ENCODE data around the gene C2orf76. TPM values are rescaled to one million over a fixed set of nuclear protein-coding genes. Genes with fewer than 3 reads are reported as not detected.
"Not testable (repeated sequence)": the region's sequence is repeated elsewhere in the genome, so short reads cannot be mapped to it uniquely, and the experiment has no call there.

Gene C2orf76
- total RNA-seq, result 10 to 100 TPM; 19.6 to 24.7 TPM
- polyA plus RNA-seq, result 16.5 TPM

DNA sequence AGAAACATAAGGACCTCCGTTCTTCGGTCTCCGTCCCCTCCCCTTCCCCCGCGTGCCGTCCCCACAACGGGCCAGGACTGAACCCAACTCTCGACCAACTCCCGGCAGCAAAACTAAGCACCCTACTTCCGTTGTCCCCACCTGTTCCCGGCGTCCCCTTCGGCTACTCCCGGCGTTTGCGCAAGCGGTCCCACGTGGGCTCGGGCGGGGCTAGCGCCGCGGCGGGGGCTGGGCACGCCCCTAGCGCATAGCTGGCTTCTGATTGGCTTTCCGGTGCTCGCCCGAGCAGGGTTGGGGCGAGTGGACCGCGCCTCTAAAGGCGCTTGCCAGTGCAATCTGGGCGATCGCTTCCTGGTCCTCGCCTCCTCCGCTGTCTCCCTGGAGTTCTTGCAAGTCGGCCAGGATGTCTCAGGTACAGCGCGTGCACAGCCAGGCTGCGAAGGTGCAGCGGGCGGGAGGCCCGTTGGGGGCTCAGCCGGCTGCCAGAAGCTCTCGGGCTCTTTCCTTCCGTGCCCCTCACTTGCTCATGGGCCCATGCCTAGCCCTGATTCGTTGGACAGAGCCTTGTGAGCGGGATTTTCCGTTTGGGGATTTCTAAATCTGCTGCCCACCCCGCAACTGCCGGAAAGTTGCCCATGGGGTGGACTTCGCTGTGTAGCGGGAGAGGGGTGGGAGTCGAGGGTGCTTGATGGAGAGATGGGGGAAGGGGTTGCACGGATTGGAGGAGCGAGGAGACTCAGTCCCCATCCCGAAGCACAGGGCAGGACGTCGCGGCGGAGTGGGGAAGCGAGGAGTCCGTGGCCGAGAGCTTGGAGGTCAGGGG lies at the start of gene C2orf76, which contains the start of gene DBI:
C2orf76 (minus strand) TSS at position 186 of the 823 bp plus-strand sequence. CDS start 26,875 bp downstream, outside the sequence.
DBI (plus strand) TSS at position 329 of the 823 bp plus-strand sequence; CDS start at position 404, 75 bp downstream.
- H3K9me3 ChIP-seq (ENCODE audit: low read length), result no peaks in the 10 kb centered on the region
- no peaks in the 10 kb centered on the region for H3K9me3 Mint-ChIP-seq
- peak within 1 kb of the TSS; percentile 90 to 99 (median 97) for H3K27ac Mint-ChIP-seq
- peak; percentile 87 to 93 (median 90) for DNase-seq
- peaks cover 25% of the 10 kb centered on the region for H3K4me1 ChIP-seq (ENCODE audit: insufficient read depth, low read length)
- peaks cover 11% of the 10 kb centered on the region for H3K36me3 ChIP-seq (ENCODE audit: insufficient read depth, low read length)
- H3K27ac ChIP-seq (ENCODE audit: low read depth, low read length), result peak within 1 kb of the TSS; percentile 83
- CTCF ChIA-PET, result no interaction called here
- H3K4me3 ChIP-seq (ENCODE audit: low read length), result peak within 1 kb of the TSS; percentile 96
- H3K4me1 Mint-ChIP-seq, result peaks cover 49 to 61% (median 51%) of the 10 kb centered on the region in 3 donors
- no peaks in the 10 kb centered on the region for H3K27me3 ChIP-seq (ENCODE audit: insufficient read depth, low read length, poor library complexity, severe bottlenecking)
- peaks cover 9 to 48% (median 17%) of the 10 kb centered on the region in 3 donors for H3K36me3 Mint-ChIP-seq
- peak within 1 kb of the TSS; percentile 94 to 100 (median 98) for H3K4me3 Mint-ChIP-seq
- H3K27me3 Mint-ChIP-seq, result no peaks in the 10 kb centered on the region
- POLR2A ChIA-PET, result interaction anchor here (0.6 to 1.2 kb wide), 2 partner anchors 312 to 886 kb away, joined by 4 read pairs; partner anchors contain the start of genes RALB and TMEM177

GRCh38 chr2:119415630-119416029 lies 49.0 kb upstream of the C2orf76 start:
- no peak overlapping the region for H3K4me3 Mint-ChIP-seq
- no peaks in the 10 kb centered on the region for H3K36me3 Mint-ChIP-seq
- H3K27ac ChIP-seq (ENCODE audit: low read depth, low read length), result no peak overlapping the region
- ChIA-PET CTCF (no interaction called here), POLR2A (no interaction called here)
- H3K4me1 ChIP-seq (ENCODE audit: insufficient read depth, low read length), result no peaks in the 10 kb centered on the region
- H3K4me3 ChIP-seq (ENCODE audit: low read length), result no peak overlapping the region
- no peaks in the 10 kb centered on the region for H3K9me3 Mint-ChIP-seq
- H3K27ac Mint-ChIP-seq, result no peak overlapping the region
- H3K27me3 Mint-ChIP-seq, result peaks cover 11 to 39% of the 10 kb centered on the region in 2 donors
- no peak for DNase-seq
- H3K27me3 ChIP-seq (ENCODE audit: insufficient read depth, low read length, poor library complexity, severe bottlenecking), result no peaks in the 10 kb centered on the region
- no peaks in the 10 kb centered on the region for H3K9me3 ChIP-seq (ENCODE audit: low read length)
- no peaks in the 10 kb centered on the region for H3K4me1 Mint-ChIP-seq
- no peaks in the 10 kb centered on the region for H3K36me3 ChIP-seq (ENCODE audit: insufficient read depth, low read length)

GRCh38 chr2:119414894-119415293 lies 48.3 kb upstream of the C2orf76 start:
- Histone ChIP-seq H3K4me1 (ENCODE audit: insufficient read depth, low read length) (no peaks in the 10 kb centered on the region), H3K36me3 (ENCODE audit: insufficient read depth, low read length) (no peaks in the 10 kb centered on the region), H3K4me3 (ENCODE audit: low read length) (no peak overlapping the region), H3K27ac (ENCODE audit: low read depth, low read length) (no peak overlapping the region), H3K27me3 (ENCODE audit: insufficient read depth, low read length, poor library complexity, severe bottlenecking) (no peaks in the 10 kb centered on the region), H3K9me3 (ENCODE audit: low read length) (no peaks in the 10 kb centered on the region)
- Mint-ChIP-seq H3K27me3 (peaks cover 11 to 36% of the 10 kb centered on the region in 2 donors), H3K4me1 (no peaks in the 10 kb centered on the region), H3K36me3 (no peaks in the 10 kb centered on the region), H3K27ac (no peak overlapping the region), H3K9me3 (no peaks in the 10 kb centered on the region), H3K4me3 (no peak overlapping the region)
- POLR2A ChIA-PET, result no interaction called here
- CTCF ChIA-PET, result no interaction called here
- no peak for DNase-seq

GRCh38 chr2:119409506-119409905 lies 42.9 kb upstream of the C2orf76 start:
- H3K36me3 ChIP-seq (ENCODE audit: insufficient read depth, low read length), result no peaks in the 10 kb centered on the region
- no peak for DNase-seq
- Mint-ChIP-seq H3K9me3 (no peaks in the 10 kb centered on the region), H3K4me1 (no peaks in the 10 kb centered on the region), H3K36me3 (peaks cover 0 to 1% (median 0%) of the 10 kb centered on the region in 3 donors), H3K27ac (peak overlapping the region in 1 of 8 donors; percentile 6), H3K4me3 (no peak overlapping the region), H3K27me3 (peaks cover 4 to 25% of the 10 kb centered on the region in 2 donors)
- ChIA-PET CTCF (no interaction called here), POLR2A (no interaction called here)
- no peaks in the 10 kb centered on the region for H3K4me1 ChIP-seq (ENCODE audit: insufficient read depth, low read length)
- no peak overlapping the region for H3K4me3 ChIP-seq (ENCODE audit: low read length)
- H3K27me3 ChIP-seq (ENCODE audit: insufficient read depth, low read length, poor library complexity, severe bottlenecking), result no peaks in the 10 kb centered on the region
- H3K27ac ChIP-seq (ENCODE audit: low read depth, low read length), result no peak overlapping the region
- no peaks in the 10 kb centered on the region for H3K9me3 ChIP-seq (ENCODE audit: low read length)

GRCh38 chr2:119408221-119408619 lies 41.6 kb upstream of the C2orf76 start:
- H3K27ac Mint-ChIP-seq, result no peak overlapping the region
- Histone ChIP-seq H3K27me3 (ENCODE audit: insufficient read depth, low read length, poor library complexity, severe bottlenecking) (no peaks in the 10 kb centered on the region), H3K4me3 (ENCODE audit: low read length) (no peak overlapping the region), H3K36me3 (ENCODE audit: insufficient read depth, low read length) (no peaks in the 10 kb centered on the region), H3K27ac (ENCODE audit: low read depth, low read length) (no peak overlapping the region), H3K9me3 (ENCODE audit: low read length) (no peaks in the 10 kb centered on the region), H3K4me1 (ENCODE audit: insufficient read depth, low read length) (no peaks in the 10 kb centered on the region)
- ChIA-PET CTCF (interaction anchor here (0.7 kb wide), 1 partner anchor 127 kb away, joined by 3 read pairs; no protein-coding TSS in a partner anchor), POLR2A (no interaction called here)
- DNase-seq, result no peak
- H3K36me3 Mint-ChIP-seq, result peaks cover 0 to 1% (median 0%) of the 10 kb centered on the region in 3 donors
- peaks cover 5 to 20% of the 10 kb centered on the region in 2 donors for H3K27me3 Mint-ChIP-seq
- no peaks in the 10 kb centered on the region for H3K4me1 Mint-ChIP-seq
- no peaks in the 10 kb centered on the region for H3K9me3 Mint-ChIP-seq
- no peak overlapping the region for H3K4me3 Mint-ChIP-seq

GRCh38 chr2:119407430-119408220 lies 41.0 kb upstream of the C2orf76 start:
- Histone ChIP-seq H3K27me3 (ENCODE audit: insufficient read depth, low read length, poor library complexity, severe bottlenecking) (no peaks in the 10 kb centered on the region), H3K27ac (ENCODE audit: low read depth, low read length) (no peak overlapping the region), H3K36me3 (ENCODE audit: insufficient read depth, low read length) (no peaks in the 10 kb centered on the region), H3K9me3 (ENCODE audit: low read length) (no peaks in the 10 kb centered on the region), H3K4me3 (ENCODE audit: low read length) (no peak overlapping the region), H3K4me1 (ENCODE audit: insufficient read depth, low read length) (no peaks in the 10 kb centered on the region)
- Mint-ChIP-seq H3K36me3 (peaks cover 0 to 1% (median 0%) of the 10 kb centered on the region in 3 donors), H3K4me3 (no peak overlapping the region), H3K9me3 (no peaks in the 10 kb centered on the region), H3K4me1 (no peaks in the 10 kb centered on the region), H3K27me3 (peaks cover 5 to 19% of the 10 kb centered on the region in 2 donors), H3K27ac (peak overlapping the region in 1 of 8 donors; percentile 5)
- ChIA-PET POLR2A (no interaction called here), CTCF (interaction anchor here (0.7 kb wide), 1 partner anchor 126 kb away, joined by 3 read pairs; no protein-coding TSS in a partner anchor)
- peak in 2 of 5 donors; percentile 8 to 22 for DNase-seq

DNA sequence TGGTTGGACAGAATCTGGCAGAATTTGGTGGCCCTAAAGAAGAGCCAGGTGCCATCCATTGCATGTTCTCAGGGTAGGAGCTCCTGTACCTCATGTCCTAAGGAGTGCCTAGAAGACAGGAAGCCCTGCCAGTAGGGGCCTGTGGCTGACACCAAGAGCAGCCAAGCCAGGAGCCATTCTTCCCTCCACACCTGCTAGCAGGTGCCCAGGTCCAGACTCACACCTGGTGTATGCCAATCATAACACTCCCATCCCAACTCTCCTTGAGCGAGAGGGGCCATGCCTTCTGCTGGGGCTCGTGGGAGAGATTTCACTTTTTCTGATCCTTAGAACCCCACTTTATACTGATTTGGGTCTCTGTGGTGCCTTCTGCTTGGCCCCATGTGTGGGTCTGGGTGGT lies 38.5 kb upstream of the C2orf76 start:
- Histone ChIP-seq H3K27me3 (ENCODE audit: insufficient read depth, low read length, poor library complexity, severe bottlenecking) (no peaks in the 10 kb centered on the region), H3K4me3 (ENCODE audit: low read length) (no peak overlapping the region), H3K36me3 (ENCODE audit: insufficient read depth, low read length) (no peaks in the 10 kb centered on the region), H3K9me3 (ENCODE audit: low read length) (no peaks in the 10 kb centered on the region), H3K27ac (ENCODE audit: low read depth, low read length) (no peak overlapping the region), H3K4me1 (ENCODE audit: insufficient read depth, low read length) (no peaks in the 10 kb centered on the region)
- no peaks in the 10 kb centered on the region for H3K4me1 Mint-ChIP-seq
- peaks cover 0 to 1% (median 0%) of the 10 kb centered on the region in 3 donors for H3K36me3 Mint-ChIP-seq
- ChIA-PET CTCF (no interaction called here), POLR2A (no interaction called here)
- no peak overlapping the region for H3K4me3 Mint-ChIP-seq
- DNase-seq, result no peak
- H3K9me3 Mint-ChIP-seq, result no peaks in the 10 kb centered on the region
- H3K27ac Mint-ChIP-seq, result no peak overlapping the region
- peaks cover 8 to 13% of the 10 kb centered on the region in 2 donors for H3K27me3 Mint-ChIP-seq

DNA sequence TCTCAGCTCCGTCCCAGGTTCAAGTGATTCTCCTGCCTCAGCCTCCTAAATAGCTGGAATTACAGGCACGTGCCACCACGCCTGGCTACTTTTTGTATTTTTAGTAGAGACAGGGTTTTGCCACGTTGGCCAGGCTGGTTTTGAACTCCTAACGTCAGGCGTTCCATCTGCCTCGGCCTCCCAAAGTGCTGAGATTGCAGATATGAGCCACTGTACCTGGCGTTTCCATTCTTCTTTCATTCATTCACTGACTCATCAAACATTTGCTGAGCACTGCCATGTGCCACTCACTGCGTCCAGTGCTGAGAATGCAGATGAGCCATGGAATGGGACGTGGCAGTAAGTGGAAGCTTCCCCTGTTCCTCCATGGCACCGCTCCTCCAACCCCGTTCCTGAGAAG lies 37.0 kb upstream of the C2orf76 start:
- H3K4me3 ChIP-seq (ENCODE audit: low read length); H3K4me1 Mint-ChIP-seq; H3K27ac ChIP-seq (ENCODE audit: low read depth, low read length); H3K9me3 Mint-ChIP-seq; H3K27ac Mint-ChIP-seq; H3K36me3 ChIP-seq (ENCODE audit: insufficient read depth, low read length); CTCF ChIA-PET; DNase-seq; POLR2A ChIA-PET; H3K9me3 ChIP-seq (ENCODE audit: low read length); H3K4me3 Mint-ChIP-seq; H3K27me3 ChIP-seq (ENCODE audit: insufficient read depth, low read length, poor library complexity, severe bottlenecking); H3K4me1 ChIP-seq (ENCODE audit: insufficient read depth, low read length); H3K36me3 Mint-ChIP-seq: not testable (repeated sequence)
- peaks cover 7 to 15% of the 10 kb centered on the region in 2 donors for H3K27me3 Mint-ChIP-seq
